GM18526 (cell line): ENCODE measurements around the gene SH3BP4.

ENCODE experiments used
- POLR2A ChIP-seq: IDR thresholded peaks from 3 replicates; pipeline ENCODE4 v1.6.1; 2011; ENCODE audit not compliant: insufficient read length; ENCODE audit errors: extremely low read depth

The SH3BP4 gene

GRCh38 chr2:234982096-234982834 lies 30.4 kb downstream of the SH3BP4 start:
- TF ChIP-seq POLR2A: no peak

GRCh38 chr2:234983011-234983726 lies 31.4 kb downstream of the SH3BP4 start:
- TF ChIP-seq POLR2A: no peak

- no peak for TF ChIP-seq POLR2A
Measured at GRCh38 chr2:234985608-234986245, 33.9 kb downstream of the SH3BP4 start.

- TF ChIP-seq POLR2A: no peak
Measured at GRCh38 chr2:234986390-234986789, 34.6 kb downstream of the SH3BP4 start.

- TF ChIP-seq POLR2A: no peak
Measured at GRCh38 chr2:234986876-234987720, 35.3 kb downstream of the SH3BP4 start.

GRCh38 chr2:234987754-234988153 lies 35.9 kb downstream of the SH3BP4 start:
- TF ChIP-seq POLR2A: no peak

- no peak for TF ChIP-seq POLR2A
Measured at GRCh38 chr2:234988491-234988890, 36.7 kb downstream of the SH3BP4 start.

GRCh38 chr2:234989183-234989701 lies 37.4 kb downstream of the SH3BP4 start:
- no peak for TF ChIP-seq POLR2A

GRCh38 chr2:234990300-234990699 lies 38.5 kb downstream of the SH3BP4 start:
- no peak for TF ChIP-seq POLR2A

- no peak for TF ChIP-seq POLR2A
Measured at GRCh38 chr2:234991290-234991689, 39.5 kb downstream of the SH3BP4 start.

GRCh38 chr2:234991793-234992192 lies 40.0 kb downstream of the SH3BP4 start:
- TF ChIP-seq POLR2A: no peak

- TF ChIP-seq POLR2A: no peak
Measured at GRCh38 chr2:234992196-234992595, 40.4 kb downstream of the SH3BP4 start.

GRCh38 chr2:234992624-234993349 lies 41.0 kb downstream of the SH3BP4 start:
- no peak for TF ChIP-seq POLR2A

- no peak for TF ChIP-seq POLR2A
Measured at GRCh38 chr2:234993541-234993981, 41.7 kb downstream of the SH3BP4 start.
